Choroid plexus epithelial cell (primary cell): Measurements from ENCODE around the gene MYO1B.

Experiments
- DNase-seq: peaks from one replicate; pipeline ENCODE4 v3.0.0-alpha.2; 2010; ENCODE audit warnings: low read depth
- H3K4me3 ChIP-seq: 2 replicates; pipeline ENCODE4 v1.5.1; 2011; ENCODE audit warnings: low read depth, mild to moderate bottlenecking, control low read depth, low read length, moderate library complexity
- CTCF ChIP-seq: conservative IDR thresholded peaks from 2 replicates; pipeline ENCODE4 v1.5.1; 2011; ENCODE audit warnings: low read depth, mild to moderate bottlenecking, control low read depth, inconsistent platforms, low read length, moderate library complexity

MYO1B gene

GRCh38 chr2:191385416-191386160 is 140.4 kb downstream of the MYO1B start:
- no peak for TF ChIP-seq CTCF
- no peak for DNase-seq
- H3K4me3 ChIP-seq = no peak overlapping the region

GRCh38 chr2:191386938-191387536 is 141.8 kb downstream of the MYO1B start:
- TF ChIP-seq CTCF = no peak
- peak; percentile 86 for DNase-seq
- H3K4me3 ChIP-seq = no peak overlapping the region

GRCh38 chr2:191389288-191389687 is 144.1 kb downstream of the MYO1B start:
- H3K4me3 ChIP-seq = no peak overlapping the region
- no peak for DNase-seq
- TF ChIP-seq CTCF = no peak

GRCh38 chr2:191391171-191391570 is 146.0 kb downstream of the MYO1B start:
- no peak overlapping the region for H3K4me3 ChIP-seq
- DNase-seq = no peak
- no peak for TF ChIP-seq CTCF

- no peak for TF ChIP-seq CTCF
- H3K4me3 ChIP-seq = no peak overlapping the region
- no peak for DNase-seq
These were observed 148.8 kb downstream of the MYO1B start for GRCh38 chr2:191394043-191394442.

GRCh38 chr2:191396794-191397193 is 151.6 kb downstream of the MYO1B start:
- DNase-seq = no peak
- H3K4me3 ChIP-seq = no peak overlapping the region
- TF ChIP-seq CTCF = no peak

GRCh38 chr2:191399601-191400000 is 154.4 kb downstream of the MYO1B start:
- TF ChIP-seq CTCF = no peak
- no peak for DNase-seq
- H3K4me3 ChIP-seq = no peak overlapping the region
